Mesenchymal stem cell (in vitro differentiated cells and primary cell): ENCODE results near the gene SDK2.

Source experiments
- DNase-seq: peaks from one replicate; pipeline ENCODE4 v3.0.0-alpha.2; 2013
- H2AFZ ChIP-seq: one replicate; pipeline ENCODE4 v1.6.1; 2013; ENCODE audit warnings: low read depth, mild to moderate bottlenecking, control low read depth, inconsistent platforms, low read length, moderate library complexity
- H2AK5ac ChIP-seq: 2 replicates; pipeline ENCODE4 v1.6.1; 2013; ENCODE audit warnings: low read length, moderate library complexity, mild to moderate bottlenecking, inconsistent platforms; ENCODE audit not compliant: severe bottlenecking
- H2BK120ac ChIP-seq: one replicate; pipeline ENCODE4 v1.6.1; 2013; ENCODE audit warnings: low read depth, mild to moderate bottlenecking, inconsistent platforms, low read length, moderate library complexity
- H2BK12ac ChIP-seq, 2 experiments: one replicate each; pipeline ENCODE4 v1.6.1; 2013; ENCODE audit warnings: inconsistent platforms in 2 of 2, low read length in 2 of 2, mild to moderate bottlenecking in 2 of 2, moderate library complexity in 2 of 2, control low read depth in 1 of 2
- H2BK15ac ChIP-seq: one replicate; pipeline ENCODE4 v1.6.1; 2013; ENCODE audit warnings: mild to moderate bottlenecking, low read depth, inconsistent platforms; ENCODE audit not compliant: poor library complexity, severe bottlenecking
- H2BK5ac ChIP-seq: 2 replicates; pipeline ENCODE4 v1.6.1; 2013; ENCODE audit warnings: low read depth, mild to moderate bottlenecking, low read length, control low read depth, inconsistent platforms; ENCODE audit not compliant: poor library complexity, severe bottlenecking
- H3K14ac ChIP-seq, 2 experiments: one replicate each; pipeline ENCODE4 v1.6.1; 2013; ENCODE audit warnings: inconsistent platforms in 2 of 2, low read length in 2 of 2, control low read depth in 1 of 2, mild to moderate bottlenecking in 1 of 2, moderate library complexity in 1 of 2
- H3K18ac ChIP-seq, 2 experiments: one replicate each; pipeline ENCODE4 v1.6.1; 2013; ENCODE audit warnings: inconsistent platforms in 2 of 2, low read length in 2 of 2, control low read depth in 1 of 2, low read depth in 1 of 2, mild to moderate bottlenecking in 1 of 2
- H3K23ac ChIP-seq, 2 experiments: one replicate each; pipeline ENCODE4 v1.6.1; 2013; ENCODE audit warnings: inconsistent platforms in 2 of 2, low read length in 2 of 2, mild to moderate bottlenecking in 2 of 2, moderate library complexity in 2 of 2, control low read depth in 1 of 2
- H3K27ac ChIP-seq: 2 replicates; pipeline ENCODE4 v1.5.1; 2013; ENCODE audit warnings: mild to moderate bottlenecking, moderate library complexity, low read length, control low read depth, inconsistent platforms; ENCODE audit not compliant: poor library complexity, severe bottlenecking
- H3K27me3 ChIP-seq, 2 experiments: 2 replicates each; pipeline versions ENCODE4 v1.6.1 to v1.7.0; 2013; ENCODE audit warnings: low read length in 2 of 2, mild to moderate bottlenecking in 2 of 2, moderate library complexity in 2 of 2, control low read depth in 1 of 2, inconsistent platforms in 1 of 2; ENCODE audit not compliant: control insufficient read depth in 1 of 2, insufficient read depth in 1 of 2
- H3K36me3 ChIP-seq, 2 experiments: 2 replicates each; pipeline versions ENCODE4 v1.6.1 to v1.7.0; 2013; ENCODE audit warnings: low read length in 2 of 2, control low read depth in 1 of 2, inconsistent platforms in 1 of 2, low read depth in 1 of 2, mild to moderate bottlenecking in 1 of 2; ENCODE audit not compliant: insufficient read depth in 2 of 2, control insufficient read depth in 1 of 2
- H3K4ac ChIP-seq, 2 experiments: one replicate each; pipeline ENCODE4 v1.6.1; 2013; ENCODE audit warnings: inconsistent platforms in 2 of 2, low read length in 2 of 2, mild to moderate bottlenecking in 2 of 2, moderate library complexity in 2 of 2, control low read depth in 1 of 2, low read depth in 1 of 2
- H3K4me1 ChIP-seq: 2 replicates; pipeline ENCODE4 v1.6.1; 2013; ENCODE audit warnings: low read depth, low read length, control low read depth; ENCODE audit not compliant: control insufficient read depth, insufficient read depth
- H3K4me2 ChIP-seq: 2 replicates; pipeline ENCODE4 v1.6.1; 2013; ENCODE audit warnings: low read length, mild to moderate bottlenecking, inconsistent platforms; ENCODE audit not compliant: poor library complexity, severe bottlenecking
- H3K4me3 ChIP-seq, 2 experiments: 2 replicates each; pipeline versions ENCODE4 v1.5.1 to v1.7.0; 2013; ENCODE audit warnings: low read length in 2 of 2, mild to moderate bottlenecking in 2 of 2, control low read depth in 1 of 2, low read depth in 1 of 2; ENCODE audit not compliant: insufficient read depth in 1 of 2
- H3K79me1 ChIP-seq: replicated peaks from 2 replicates; pipeline ENCODE4 v1.6.1; 2013; ENCODE audit warnings: mild to moderate bottlenecking, control low read depth, low read length, inconsistent platforms; ENCODE audit not compliant: poor library complexity, severe bottlenecking
- H3K9ac ChIP-seq: 2 replicates; pipeline ENCODE4 v1.7.0; 2013; ENCODE audit warnings: mild to moderate bottlenecking, low read length, moderate library complexity
- H3K9me3 ChIP-seq: 2 replicates; pipeline ENCODE4 v1.7.0; 2013; ENCODE audit warnings: mild to moderate bottlenecking, low read length; ENCODE audit not compliant: control insufficient read depth
- H4K8ac ChIP-seq: one replicate; pipeline ENCODE4 v1.6.1; 2013; ENCODE audit warnings: inconsistent platforms, mild to moderate bottlenecking, low read length, moderate library complexity
- H4K91ac ChIP-seq: one replicate; pipeline ENCODE4 v1.6.1; 2013; ENCODE audit warnings: mild to moderate bottlenecking, low read length, inconsistent platforms
- WGBS: methylation state at CpG from one replicate; pipeline ENCODE4 v1.1.7; 2013; ENCODE audit warnings: mixed read lengths; 5-methylcytosine and 5-hydroxymethylcytosine counted together

The SDK2 gene

GRCh38 chr17:73363442-73364154 is 280.6 kb downstream of the SDK2 start:
- no peaks in the 10 kb centered on the region for H3K9me3 ChIP-seq
- no peak for DNase-seq
- no peak overlapping the region for H3K4me3 ChIP-seq
- no peak overlapping the region for H2BK12ac ChIP-seq
- H3K23ac ChIP-seq, result no peak overlapping the region
- no peak overlapping the region for H3K9ac ChIP-seq
- no peaks in the 10 kb centered on the region for H3K79me1 ChIP-seq
- no peak overlapping the region for H4K8ac ChIP-seq
- H3K14ac ChIP-seq, result no peak overlapping the region
- no peak overlapping the region for H2BK5ac ChIP-seq
- H3K4ac ChIP-seq, result no peak overlapping the region
- no peak overlapping the region for H2BK15ac ChIP-seq
- H3K4me1 ChIP-seq, result peaks cover 18% of the 10 kb centered on the region
- H2AFZ ChIP-seq, result no peak overlapping the region
- peaks cover 8 to 55% of the 10 kb centered on the region in 2 experiments for H3K27me3 ChIP-seq
- WGBS, result 73% methylated on average over 7 of the region's 8 CpGs
- no peaks in the 10 kb centered on the region for H3K36me3 ChIP-seq
- no peak overlapping the region for H3K27ac ChIP-seq
- H4K91ac ChIP-seq, result no peak overlapping the region
- H3K18ac ChIP-seq, result no peak overlapping the region
- no peak overlapping the region for H2AK5ac ChIP-seq
- no peak overlapping the region for H3K4me2 ChIP-seq
- no peak overlapping the region for H2BK120ac ChIP-seq

DNA sequence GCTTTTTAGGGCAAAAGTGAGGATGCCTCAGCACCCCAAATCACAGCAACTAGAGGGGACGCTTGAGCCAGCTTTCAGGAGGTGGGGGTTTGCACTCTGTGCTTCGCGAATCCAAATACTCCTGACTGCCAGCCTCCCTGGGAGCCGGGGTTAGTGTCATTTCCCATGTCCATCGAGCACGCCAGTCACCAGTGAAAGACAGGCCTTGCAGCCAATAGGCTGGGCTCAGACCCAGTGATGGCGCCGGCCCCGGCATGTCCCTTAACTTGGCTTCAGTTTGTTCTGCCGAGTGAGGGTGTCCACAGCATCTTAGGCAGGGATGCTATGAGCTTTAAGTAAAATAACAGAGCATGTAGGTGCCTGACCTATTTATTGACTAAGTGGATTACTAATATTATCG is 281.5 kb downstream of the SDK2 start:
- H2BK120ac ChIP-seq, result no peak overlapping the region
- H3K4me2 ChIP-seq, result no peak overlapping the region
- no peak for DNase-seq
- peaks cover 0 to 3% of the 10 kb centered on the region in 2 experiments for H3K36me3 ChIP-seq
- no peak overlapping the region for H2AFZ ChIP-seq
- H2AK5ac ChIP-seq, result no peak overlapping the region
- no peaks in the 10 kb centered on the region for H3K9me3 ChIP-seq
- no peak overlapping the region for H2BK5ac ChIP-seq
- H3K4ac ChIP-seq, result no peak overlapping the region
- H3K4me1 ChIP-seq, result peaks cover 18% of the 10 kb centered on the region
- no peak overlapping the region for H2BK15ac ChIP-seq
- H3K27ac ChIP-seq, result no peak overlapping the region
- no peak overlapping the region for H2BK12ac ChIP-seq
- peak overlapping the region in 1 of 2 experiments; percentile 35 for H3K14ac ChIP-seq
- WGBS, result 89% methylated on average over 11 of the region's 11 CpGs
- peaks cover 8 to 62% of the 10 kb centered on the region in 2 experiments for H3K27me3 ChIP-seq
- no peak overlapping the region for H3K23ac ChIP-seq
- H4K91ac ChIP-seq, result no peak overlapping the region
- H4K8ac ChIP-seq, result no peak overlapping the region
- H3K79me1 ChIP-seq, result no peaks in the 10 kb centered on the region
- no peak overlapping the region for H3K4me3 ChIP-seq
- H3K9ac ChIP-seq, result no peak overlapping the region
- no peak overlapping the region for H3K18ac ChIP-seq

DNA sequence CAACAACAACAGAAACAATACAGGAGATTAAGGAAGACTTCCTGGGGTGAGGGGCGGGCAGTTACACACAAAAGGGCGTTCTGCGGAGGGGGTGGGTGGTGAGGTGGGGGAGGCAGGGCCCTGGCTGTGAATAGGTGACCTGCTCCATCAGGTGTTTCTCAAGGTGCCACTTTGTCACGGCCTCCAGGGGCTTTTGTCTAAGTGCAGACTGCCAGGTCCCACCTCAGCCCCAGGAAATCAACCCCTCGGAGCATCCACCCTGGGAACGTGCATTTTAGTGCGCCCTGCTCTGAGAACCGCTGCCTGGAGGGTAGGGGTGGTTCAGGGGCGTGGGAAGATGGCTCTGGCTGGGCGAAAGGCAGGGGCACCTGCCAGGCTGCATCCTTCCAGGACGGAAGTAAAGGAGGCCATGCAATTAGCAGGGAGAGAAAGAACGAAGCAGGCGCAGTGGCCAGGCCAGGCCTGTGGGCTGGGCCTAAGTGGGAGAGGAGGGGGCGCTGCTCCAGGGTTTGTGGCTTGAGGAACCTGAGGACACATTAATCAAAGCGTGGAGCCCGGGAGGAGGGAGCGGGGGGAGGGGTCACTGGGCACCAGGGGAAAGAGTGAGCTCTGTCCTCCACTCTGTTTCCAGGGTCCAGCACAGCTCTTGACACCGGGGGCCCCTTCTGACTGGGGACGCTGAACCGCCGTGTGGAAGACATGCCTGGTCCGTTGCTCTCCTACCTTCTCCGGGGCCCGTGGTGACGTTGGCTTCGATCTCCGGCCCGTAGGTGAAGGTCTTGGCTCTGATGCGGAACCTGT is 283.1 kb downstream of the SDK2 start:
- no peak overlapping the region for H3K23ac ChIP-seq
- H4K8ac ChIP-seq, result no peak overlapping the region
- peak overlapping the region; percentile 11 to 19 for H3K18ac ChIP-seq
- no peak overlapping the region for H2BK120ac ChIP-seq
- peaks cover 17% of the 10 kb centered on the region for H3K4me1 ChIP-seq
- peak overlapping the region; percentile 7 for H4K91ac ChIP-seq
- peaks cover 8 to 58% of the 10 kb centered on the region in 2 experiments for H3K27me3 ChIP-seq
- H3K27ac ChIP-seq, result no peak overlapping the region
- WGBS, result 44% methylated on average over 27 of the region's 29 CpGs
- no peaks in the 10 kb centered on the region for H3K79me1 ChIP-seq
- H3K9me3 ChIP-seq, result no peaks in the 10 kb centered on the region
- no peak overlapping the region for H2BK15ac ChIP-seq
- peak overlapping the region; percentile 21 for H2AFZ ChIP-seq
- H3K4ac ChIP-seq, result no peak overlapping the region
- no peak overlapping the region for H2BK12ac ChIP-seq
- no peak overlapping the region for H3K14ac ChIP-seq
- H2BK5ac ChIP-seq, result no peak overlapping the region
- no peak for DNase-seq
- no peak overlapping the region for H3K4me3 ChIP-seq
- no peak overlapping the region for H3K9ac ChIP-seq
- H3K36me3 ChIP-seq, result peaks cover 0 to 3% of the 10 kb centered on the region in 2 experiments
- H2AK5ac ChIP-seq, result no peak overlapping the region
- no peak overlapping the region for H3K4me2 ChIP-seq

- H3K4me3 ChIP-seq, result no peak overlapping the region
- H3K4me2 ChIP-seq, result no peak overlapping the region
- no peak overlapping the region for H2AK5ac ChIP-seq
- no peak overlapping the region for H3K14ac ChIP-seq
- H3K18ac ChIP-seq, result no peak overlapping the region
- H2BK120ac ChIP-seq, result no peak overlapping the region
- H2BK5ac ChIP-seq, result no peak overlapping the region
- peaks cover 8 to 46% of the 10 kb centered on the region in 2 experiments for H3K27me3 ChIP-seq
- H3K36me3 ChIP-seq, result peaks cover 0 to 3% of the 10 kb centered on the region in 2 experiments
- no peak overlapping the region for H3K23ac ChIP-seq
- WGBS, result 34% methylated on average over 7 of the region's 7 CpGs
- H3K9me3 ChIP-seq, result no peaks in the 10 kb centered on the region
- H4K8ac ChIP-seq, result no peak overlapping the region
- H2BK15ac ChIP-seq, result no peak overlapping the region
- H3K27ac ChIP-seq, result no peak overlapping the region
- H3K79me1 ChIP-seq, result no peaks in the 10 kb centered on the region
- no peak overlapping the region for H2AFZ ChIP-seq
- peak; percentile 24 for DNase-seq
- no peak overlapping the region for H3K4ac ChIP-seq
- no peak overlapping the region for H3K9ac ChIP-seq
- H3K4me1 ChIP-seq, result peaks cover 14% of the 10 kb centered on the region
- no peak overlapping the region for H4K91ac ChIP-seq
- H2BK12ac ChIP-seq, result peak overlapping the region in 1 of 2 experiments; percentile 14
Measured at GRCh38 chr17:73359987-73360410, 284.2 kb downstream of the SDK2 start.
